HUDEP-2 (cell line): ENCODE results near the gene RPS5.
"Not testable (repeated sequence)": the region's sequence is repeated elsewhere in the genome, so short reads cannot be mapped to it uniquely, and the experiment has no call there.

Source experiments
- DNase-seq, 76 experiments: peaks; one replicate each; lab custom pipeline; 2025; ENCODE audit not compliant: unreplicated experiment in 76 of 76; lab: John Stamatoyannopoulos, UW

The RPS5 gene

DNA sequence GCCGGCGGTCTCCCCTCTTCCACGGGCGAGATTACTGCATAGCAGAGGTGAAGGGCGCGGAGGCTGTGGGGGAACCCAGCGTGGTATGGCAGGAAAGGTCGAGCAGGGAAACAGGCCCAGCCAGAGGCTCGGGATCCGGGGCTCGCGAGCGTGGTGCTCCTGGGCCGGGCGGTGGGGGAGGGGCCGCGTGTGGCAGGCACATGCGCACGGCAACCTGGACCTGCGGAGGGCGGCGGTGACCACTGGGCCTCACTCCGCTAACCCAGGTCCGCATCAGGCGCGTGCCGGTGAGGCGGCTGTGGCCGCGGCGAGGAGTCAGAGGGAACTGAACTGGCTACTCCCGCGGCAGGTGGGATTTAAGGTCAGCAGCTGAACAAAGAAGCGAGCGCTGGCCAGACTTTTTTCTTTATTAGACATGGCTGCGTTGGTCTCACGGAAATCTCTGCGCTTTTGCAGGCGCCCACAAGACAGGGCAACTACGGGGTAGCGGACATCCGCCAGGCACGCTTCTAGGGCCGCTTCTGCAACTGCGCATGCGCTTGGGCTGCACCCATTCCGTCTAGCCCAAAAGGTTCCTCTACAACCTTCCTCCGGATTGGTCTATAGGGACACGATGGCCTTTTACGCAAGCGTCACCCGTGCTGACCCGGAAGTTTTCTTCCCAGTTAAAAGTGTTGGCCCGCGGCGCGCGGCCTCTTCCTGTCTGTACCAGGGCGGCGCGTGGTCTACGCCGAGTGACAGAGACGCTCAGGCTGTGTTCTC, at the start of gene RPS5:
Gene RPS5, plus strand, starts transcription at position 694 of the 762 bp plus-strand sequence. CDS start 869 bp downstream, outside the sequence.
- DNase-seq: peak in 75 of 76 experiments; percentile 91 to 100 (median 98)

GRCh38 chr19:58338336-58338735, 48.7 kb upstream of the RPS5 start:
- DNase-seq: no peak

GRCh38 chr19:58338825-58339558, 48.1 kb upstream of the RPS5 start:
- no peak for DNase-seq

DNA sequence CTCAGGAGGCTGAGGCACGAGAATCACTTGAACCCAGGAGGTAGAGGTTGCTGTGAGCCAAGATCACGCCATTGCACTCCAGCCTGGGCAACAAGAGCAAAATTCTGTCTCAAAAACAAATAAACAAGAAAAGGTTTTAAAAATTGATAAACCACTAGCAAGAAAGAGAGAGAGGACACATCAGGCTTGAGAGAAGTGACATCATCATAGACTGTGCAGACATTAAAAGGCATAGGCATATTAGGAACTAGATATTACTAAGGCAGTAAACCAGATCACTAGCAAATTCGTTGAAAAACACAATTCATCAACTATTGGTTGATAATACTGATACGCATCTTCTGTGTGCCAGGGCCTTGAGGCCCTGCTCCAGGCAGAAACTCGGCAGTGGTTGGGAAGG, 41.5 kb upstream of the RPS5 start:
- no peak for DNase-seq

- peak in 1 of 76 experiments; percentile 16 for DNase-seq
Observed at GRCh38 chr19:58346961-58347929, 39.8 kb upstream of the RPS5 start.

GRCh38 chr19:58348080-58348479, 39.0 kb upstream of the RPS5 start:
- DNase-seq: not testable (repeated sequence)

GRCh38 chr19:58349590-58349989, 37.5 kb upstream of the RPS5 start:
- DNase-seq: no peak

DNA sequence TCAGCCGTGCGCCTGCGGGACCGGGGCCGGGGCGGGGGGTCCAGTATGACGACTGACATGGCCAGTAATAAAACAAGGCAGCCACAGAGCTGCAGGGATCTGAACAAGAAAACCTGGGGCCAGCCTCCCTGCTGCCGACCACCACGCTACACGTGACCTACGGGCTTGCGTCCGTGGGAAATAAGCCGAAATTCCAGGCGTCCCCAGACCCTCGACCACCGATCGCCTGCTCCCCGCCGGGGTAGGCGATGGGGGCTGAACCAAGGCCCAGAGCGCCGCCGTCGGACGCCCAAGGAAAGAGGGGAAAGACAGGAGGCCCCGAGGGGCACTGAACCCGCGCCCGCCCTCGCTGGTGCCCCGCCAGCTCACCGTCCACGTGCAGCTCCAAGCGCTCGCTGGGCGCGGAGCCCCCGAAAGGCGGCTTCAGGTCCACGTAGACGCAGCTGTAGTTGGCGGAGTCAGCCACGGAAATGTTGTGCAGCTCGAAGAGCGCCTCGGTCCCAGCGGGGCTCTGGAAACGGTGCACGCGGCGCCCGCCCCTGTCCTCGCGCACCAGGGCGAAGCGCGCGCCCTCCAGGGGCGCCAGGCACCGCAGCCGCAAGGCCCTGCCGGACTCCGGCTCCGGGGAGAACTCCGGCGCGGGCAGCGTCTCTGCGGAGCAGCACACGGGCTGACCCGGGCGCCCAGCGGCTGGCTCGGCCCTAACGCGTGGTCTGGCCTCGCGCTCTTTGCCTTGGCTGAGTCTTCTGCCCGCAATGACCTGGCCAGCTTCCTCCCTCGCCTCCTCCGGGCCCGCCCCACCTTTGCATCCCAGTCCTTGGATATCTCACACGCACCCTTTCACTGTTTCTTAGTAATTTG, 36.8 kb upstream of the RPS5 start:
- no peak for DNase-seq

DNA sequence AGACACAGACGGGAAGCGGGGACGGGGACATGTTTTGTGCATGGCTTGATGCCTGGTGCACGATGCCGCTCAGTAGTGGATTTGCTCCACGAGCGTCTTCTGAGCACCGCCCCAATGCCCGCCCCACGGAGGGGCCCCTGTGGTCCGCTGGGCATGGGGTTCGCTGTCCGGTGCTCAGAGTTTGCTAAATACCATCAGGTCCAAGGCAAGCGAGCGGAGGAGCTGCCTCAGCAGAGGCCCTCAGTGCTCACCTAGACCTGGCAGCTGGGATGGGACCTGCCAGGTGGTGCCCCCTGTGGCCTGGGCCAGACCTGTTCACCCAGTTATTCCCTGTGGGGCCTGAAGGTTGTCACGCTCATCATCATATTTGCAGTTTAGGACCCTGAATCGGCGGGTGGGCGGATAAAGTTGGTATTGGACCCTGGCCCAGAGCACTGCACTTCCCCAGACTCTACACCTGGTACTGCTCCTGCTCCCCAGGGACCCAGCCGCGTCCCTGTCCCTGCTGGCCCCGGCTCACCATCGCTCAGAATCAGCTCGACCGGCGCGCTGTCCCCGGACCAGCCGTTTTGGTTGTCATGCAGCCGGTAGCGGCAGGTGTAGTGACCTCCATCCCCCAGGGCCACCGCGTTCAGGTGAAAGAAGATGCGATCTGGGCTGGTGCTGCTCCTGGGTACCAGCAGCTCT, 36.1 kb upstream of the RPS5 start:
- no peak for DNase-seq

DNA sequence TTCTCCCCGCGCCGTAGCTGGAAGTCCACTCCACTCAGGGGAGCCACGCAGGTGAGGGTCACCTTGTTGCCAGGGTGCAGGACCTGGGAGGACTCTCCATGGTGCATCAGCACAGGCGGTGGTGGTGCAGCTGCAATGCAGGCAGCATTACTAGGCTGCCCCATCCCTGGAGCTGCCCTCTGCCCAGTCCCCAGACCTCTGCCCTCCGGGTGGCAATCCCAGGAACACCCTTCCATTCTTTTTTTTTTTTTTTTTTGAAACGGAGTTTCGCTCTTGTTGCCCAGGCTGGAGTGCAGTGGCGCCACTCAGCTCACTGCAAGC, 35.6 kb upstream of the RPS5 start:
- DNase-seq: no peak

DNA sequence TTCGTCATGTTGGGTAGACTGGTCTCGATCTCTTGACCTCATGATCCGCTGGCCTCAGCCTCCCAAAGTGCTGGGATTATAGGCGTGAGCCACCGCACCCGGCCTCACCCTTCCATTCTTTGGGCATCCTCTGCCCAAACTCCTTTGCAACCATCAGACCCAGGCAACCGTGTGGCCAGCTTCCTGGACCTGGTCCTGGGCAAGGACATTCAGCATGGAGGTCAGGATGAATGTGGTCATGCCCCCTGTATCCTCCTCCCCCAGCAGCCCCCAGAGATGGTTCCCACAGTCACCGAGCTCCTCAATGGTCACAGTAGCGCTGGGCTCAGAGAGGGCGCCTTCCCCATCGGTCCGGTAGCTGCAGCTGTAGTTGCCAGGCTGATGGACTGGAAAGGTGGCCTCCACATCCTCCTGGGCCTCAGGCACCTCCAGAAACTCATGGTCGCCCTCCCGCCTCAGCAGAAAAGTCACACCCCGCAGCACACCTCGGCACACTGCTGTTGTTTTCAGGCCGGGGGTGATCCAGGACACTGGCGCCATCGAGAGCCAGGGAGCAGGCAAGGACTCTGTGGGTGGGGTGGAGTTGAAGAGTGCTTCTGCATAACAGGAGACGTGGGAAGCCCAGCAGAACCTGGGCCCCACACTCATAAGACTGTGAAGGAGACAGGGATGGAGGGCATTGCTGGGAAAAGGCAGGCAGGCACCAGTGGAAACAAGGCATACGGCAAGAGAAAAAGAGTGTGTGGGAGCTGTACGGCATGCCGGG, 34.9 kb upstream of the RPS5 start:
- no peak for DNase-seq

DNA sequence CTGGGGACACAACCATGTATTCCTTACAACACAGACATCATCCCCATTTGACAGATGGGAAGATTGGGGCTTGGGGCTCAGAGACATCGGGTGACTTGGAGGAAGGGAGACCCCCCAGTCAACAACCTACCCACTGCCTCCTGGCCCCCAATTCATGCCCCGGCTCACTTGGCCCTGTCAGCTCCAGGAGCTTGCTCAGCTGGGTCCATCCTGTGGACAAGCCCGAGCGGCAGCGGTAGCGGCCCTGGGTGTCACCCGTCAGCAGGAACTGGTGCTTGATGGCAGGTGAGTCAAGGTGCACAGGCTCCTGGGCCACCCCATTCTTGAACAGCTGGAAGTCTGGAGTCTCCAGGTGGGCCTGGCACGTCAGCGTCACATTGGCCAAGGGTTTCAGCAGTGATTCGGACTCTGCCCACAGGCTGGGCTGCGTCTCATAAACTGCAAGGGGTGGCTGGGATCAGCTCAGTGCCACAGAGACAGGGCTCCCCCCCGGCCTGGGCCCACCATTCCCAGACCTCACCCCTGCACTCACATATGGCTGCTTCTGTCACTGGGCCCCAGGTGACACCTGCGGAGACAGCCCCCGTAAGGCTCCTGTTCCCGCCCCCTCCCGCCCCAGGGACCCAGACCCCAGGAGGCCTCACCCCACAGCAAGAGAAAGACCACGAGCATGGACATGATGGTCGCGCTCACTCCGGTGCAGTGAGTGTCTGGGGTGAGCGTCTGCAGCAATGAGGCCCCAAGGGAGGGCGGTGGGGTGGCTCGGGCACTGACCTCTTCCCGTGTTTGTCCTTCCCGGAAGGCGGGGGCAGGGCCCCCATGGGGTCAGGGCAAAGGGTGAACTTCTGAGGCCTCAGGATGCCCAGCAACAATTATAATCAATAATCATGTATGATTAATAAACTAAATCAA, 34.1 kb upstream of the RPS5 start, which contains the start of gene A1BG:
Gene A1BG, minus strand, starts transcription at position 733 of the 912 bp plus-strand sequence. Its CDS starts 55 bp downstream, at position 678.
- no peak for DNase-seq

DNA sequence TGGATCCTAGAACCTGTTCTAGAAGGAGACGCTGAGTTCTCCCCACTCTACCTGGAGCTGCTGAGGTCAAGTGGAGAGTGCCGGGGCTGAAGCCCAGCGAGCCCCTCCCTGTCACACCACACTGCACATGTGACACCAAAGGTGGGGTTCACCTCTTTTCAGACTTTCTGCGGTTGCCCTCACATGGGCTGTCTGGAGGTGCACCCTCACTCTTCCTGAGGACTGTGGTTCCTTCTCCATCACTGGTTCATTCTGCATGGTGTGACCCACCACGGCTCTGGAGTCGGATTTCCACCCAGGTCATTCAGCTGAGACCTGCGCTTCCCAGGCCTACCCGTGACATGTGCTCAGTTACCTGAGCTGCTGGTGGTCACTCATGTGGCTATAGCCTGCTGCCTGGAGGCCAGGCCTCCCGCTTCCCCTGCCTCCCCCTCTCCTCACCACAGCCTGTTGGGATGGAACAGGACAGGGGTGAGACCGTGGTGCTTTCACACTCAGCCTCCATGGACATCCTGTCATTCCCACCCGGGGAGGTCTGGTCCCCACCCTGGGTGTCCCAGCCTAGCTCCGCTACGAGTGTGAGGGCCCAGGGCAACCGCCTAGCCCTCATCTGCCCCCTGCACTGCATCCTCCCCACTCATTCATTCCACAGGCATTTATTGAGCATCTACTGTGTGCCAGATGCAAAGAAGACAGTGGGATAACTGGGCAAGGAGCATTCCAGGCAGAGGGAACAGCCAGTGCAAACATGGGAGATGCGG, 33.2 kb upstream of the RPS5 start:
- no peak for DNase-seq

DNA sequence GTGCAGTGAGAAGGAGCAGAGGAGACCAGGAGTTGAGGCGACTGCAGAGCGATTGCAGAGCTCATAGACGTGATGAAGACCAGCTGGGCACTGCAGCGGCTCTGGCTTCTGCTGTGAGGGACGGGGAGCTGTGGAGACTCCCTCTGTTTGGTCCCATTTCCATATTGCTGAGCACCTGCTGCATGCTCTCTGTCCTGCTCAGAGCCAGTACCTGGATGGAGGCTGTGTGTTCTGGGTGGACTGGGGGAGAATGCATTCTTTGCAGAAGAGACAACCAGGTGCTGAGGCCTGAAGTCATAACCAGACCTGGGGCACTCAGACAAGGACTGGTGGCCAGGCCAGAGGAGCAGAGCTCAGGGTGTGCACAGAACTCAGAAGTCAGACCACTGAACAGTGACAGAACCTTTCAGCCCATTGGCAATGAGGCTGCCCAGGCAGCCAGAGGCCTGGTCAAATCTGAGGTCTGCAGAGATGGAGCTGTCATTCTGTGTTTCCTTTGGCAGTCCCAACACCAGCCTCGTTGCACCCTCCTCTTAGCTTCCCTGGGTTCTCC, 32.5 kb upstream of the RPS5 start:
- DNase-seq: no peak

DNA sequence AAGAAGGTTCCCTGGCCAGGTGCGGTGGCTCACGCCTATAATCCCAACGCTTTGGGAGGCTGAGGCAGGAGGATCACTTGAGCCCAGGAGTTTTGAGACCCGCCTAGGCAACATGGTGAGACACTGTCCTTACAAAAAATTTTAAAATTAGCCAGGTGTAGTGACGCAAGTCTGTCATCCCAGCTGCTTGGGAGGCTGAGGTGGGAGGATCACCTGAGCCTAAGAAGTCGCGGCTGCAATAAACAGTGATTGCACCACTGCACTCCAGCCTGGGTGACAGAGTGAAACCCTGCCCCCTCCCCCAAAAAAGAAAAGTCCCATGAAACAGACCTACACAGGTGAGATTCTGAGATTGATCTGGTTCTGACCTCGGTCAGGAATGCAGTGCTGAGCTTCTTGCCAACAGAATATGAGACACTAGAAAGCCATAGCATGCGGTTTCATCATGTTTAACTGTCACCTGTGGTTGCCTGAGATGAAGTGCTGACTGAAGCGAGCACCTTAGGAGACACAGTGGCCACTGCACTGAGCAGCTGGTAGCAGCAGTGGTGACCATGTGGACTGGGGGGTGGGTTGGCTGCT, 31.8 kb upstream of the RPS5 start:
- no peak for DNase-seq
